A549 treated with Hydrocortisone at 1 μM for 4 hours (cell line): ENCODE data around the gene LMO1. TPM values are rescaled to one million over a fixed set of nuclear protein-coding genes. Genes with fewer than 3 reads are reported as not detected.

Experiments used
- total RNA-seq: library from RNA; stranded (reverse); fragments of 200-300 nt; extraction: Qiagen RNA extraction; gene quantifications from 5 replicates; pipeline ENCODE4 v1.2.3, GENCODE V29; 2022

LMO1 gene
- 1.9 to 3.6 TPM (median 2.8 TPM) in 5 replicates for total RNA-seq

DNA sequence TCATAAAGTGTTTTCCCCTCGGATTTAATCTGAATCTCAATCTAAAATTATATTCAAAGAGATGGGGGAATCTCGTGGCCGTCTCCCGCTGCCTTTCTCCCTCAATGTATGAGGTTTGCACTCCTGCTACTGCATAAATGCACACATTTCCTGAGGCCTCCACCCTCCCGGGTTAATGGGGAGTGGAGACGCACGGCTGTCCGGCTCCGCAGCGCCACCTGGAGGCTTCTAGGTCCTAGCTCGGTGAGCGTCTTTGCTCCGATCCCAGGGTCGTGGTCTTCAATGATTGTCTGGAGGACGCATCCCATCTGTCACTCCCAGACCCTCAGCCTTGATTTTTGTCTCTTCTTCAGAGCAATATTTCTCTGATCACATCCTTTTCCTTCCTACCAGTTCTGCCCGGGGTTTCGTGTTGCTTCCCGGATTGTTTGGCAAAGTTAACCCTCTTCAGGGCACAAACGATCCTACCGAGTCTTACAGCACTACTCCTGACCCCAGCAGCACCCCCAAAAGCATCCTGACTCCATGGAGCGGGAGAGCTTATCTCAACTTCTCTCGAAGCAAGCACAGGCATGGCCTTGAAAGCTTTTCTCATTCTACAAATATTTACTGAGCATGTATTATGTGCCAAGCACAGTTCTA lies at the start of gene LMO1:
LMO1 (minus strand) TSS at position 110 of the 642 bp plus-strand sequence. CDS start 516 bp downstream, outside the sequence.

Other genes starting within 250 kb of the LMO1 start
- gene TUB, start 182.7 kb downstream of the LMO1 start, total RNA-seq, result 5.0 to 7.4 TPM (median 6.1 TPM) in 5 replicates
- gene RIC3, start 94.9 kb downstream of the LMO1 start, total RNA-seq, result 1.8 to 2.8 TPM (median 2.3 TPM) in 5 replicates